ENCODE measurements around the gene UGT1A10. TPM values are rescaled to one million over a fixed set of nuclear protein-coding genes. Genes with fewer than 3 reads are reported as not detected.
"Not testable (repeated sequence)": the region's sequence is repeated elsewhere in the genome, so short reads cannot be mapped to it uniquely, and the experiment has no call there.

The UGT1A10 gene
- total RNA-seq, 1 donor from 2014 or later, result not detected

DNA sequence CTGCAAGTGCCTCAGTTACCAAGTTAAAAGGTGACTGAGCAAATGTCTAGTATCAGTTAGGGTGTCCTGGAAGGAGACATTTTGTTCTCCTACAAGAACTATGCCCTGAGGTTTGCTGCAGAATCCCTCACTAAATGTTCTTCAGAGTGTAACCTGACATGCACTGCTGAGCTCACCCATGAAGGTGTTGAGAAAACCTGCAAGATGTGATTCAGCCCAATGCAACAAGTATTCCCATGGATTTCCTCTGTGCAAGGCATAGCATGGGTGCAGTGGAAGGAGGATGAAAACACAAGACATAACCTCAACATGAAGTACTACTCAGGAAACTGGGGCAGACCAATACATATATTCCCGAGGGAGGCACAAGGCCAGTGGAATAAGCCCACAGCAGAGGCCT, 34.2 kb upstream of the UGT1A10 start:
- TF ChIP-seq, protein P1, sequence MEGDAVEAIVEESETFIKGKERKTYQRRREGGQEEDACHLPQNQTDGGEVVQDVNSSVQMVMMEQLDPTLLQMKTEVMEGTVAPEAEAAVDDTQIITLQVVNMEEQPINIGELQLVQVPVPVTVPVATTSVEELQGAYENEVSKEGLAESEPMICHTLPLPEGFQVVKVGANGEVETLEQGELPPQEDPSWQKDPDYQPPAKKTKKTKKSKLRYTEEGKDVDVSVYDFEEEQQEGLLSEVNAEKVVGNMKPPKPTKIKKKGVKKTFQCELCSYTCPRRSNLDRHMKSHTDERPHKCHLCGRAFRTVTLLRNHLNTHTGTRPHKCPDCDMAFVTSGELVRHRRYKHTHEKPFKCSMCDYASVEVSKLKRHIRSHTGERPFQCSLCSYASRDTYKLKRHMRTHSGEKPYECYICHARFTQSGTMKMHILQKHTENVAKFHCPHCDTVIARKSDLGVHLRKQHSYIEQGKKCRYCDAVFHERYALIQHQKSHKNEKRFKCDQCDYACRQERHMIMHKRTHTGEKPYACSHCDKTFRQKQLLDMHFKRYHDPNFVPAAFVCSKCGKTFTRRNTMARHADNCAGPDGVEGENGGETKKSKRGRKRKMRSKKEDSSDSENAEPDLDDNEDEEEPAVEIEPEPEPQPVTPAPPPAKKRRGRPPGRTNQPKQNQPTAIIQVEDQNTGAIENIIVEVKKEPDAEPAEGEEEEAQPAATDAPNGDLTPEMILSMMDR (conservative IDR thresholded peaks at IDR 0.05), result no peak
- Mint-ChIP-seq H3K9me3 (peaks cover 5% of the 10 kb centered on the region), H3K4me3 (no peak overlapping the region), H3K36me3 (no peaks in the 10 kb centered on the region), H3K27me3 (peaks cover 8% of the 10 kb centered on the region), H3K4me1 (ENCODE audit: unreplicated experiment) (no peaks in the 10 kb centered on the region), H3K27ac (no peak overlapping the region)
- no peak for DNase-seq (ENCODE audit: extremely low spot score, unreplicated experiment)

DNA sequence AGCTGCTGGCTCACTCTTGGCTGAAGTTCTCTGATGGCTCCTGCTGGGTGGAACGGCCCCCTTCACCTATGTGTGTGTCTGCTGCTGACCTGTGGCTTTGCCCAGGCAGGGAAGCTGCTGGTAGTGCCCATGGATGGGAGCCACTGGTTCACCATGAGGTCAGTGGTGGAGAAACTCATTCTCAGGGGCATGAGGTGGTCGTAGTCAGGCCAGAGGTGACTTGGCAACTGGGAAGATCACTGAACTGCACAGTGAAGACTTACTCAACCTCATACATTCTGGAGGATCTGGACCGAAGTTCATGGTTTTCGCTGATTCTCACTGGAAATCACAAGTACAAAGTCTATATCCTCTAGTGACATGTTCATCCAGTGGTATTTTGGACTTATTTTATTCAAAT, 32.7 kb upstream of the UGT1A10 start:
- Mint-ChIP-seq H3K27me3 (peaks cover 8% of the 10 kb centered on the region), H3K4me1 (ENCODE audit: unreplicated experiment) (no peaks in the 10 kb centered on the region), H3K27ac (no peak overlapping the region), H3K4me3 (no peak overlapping the region), H3K9me3 (peaks cover 5% of the 10 kb centered on the region), H3K36me3 (no peaks in the 10 kb centered on the region)
- TF ChIP-seq, protein P1 (conservative IDR thresholded peaks at IDR 0.05), result no peak
- DNase-seq (ENCODE audit: extremely low spot score, unreplicated experiment), result no peak

DNA sequence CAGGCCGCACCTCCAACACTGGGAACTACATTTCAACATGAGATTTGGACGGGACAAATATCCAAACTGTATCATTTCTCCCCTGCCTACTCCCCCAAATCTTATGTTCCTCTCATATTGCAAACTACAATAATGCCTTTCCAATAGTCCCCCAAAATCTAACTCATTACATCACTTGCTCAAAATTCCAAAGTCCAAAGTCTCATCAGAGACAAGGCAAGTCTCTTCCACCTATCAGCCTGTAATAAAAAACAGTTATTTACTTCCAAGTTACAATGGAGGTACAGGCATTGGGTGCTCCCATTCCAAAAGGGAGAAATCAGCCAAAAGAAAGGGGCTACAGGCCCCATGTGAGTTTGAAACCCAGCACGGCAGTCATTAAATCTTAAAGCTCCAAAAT, 31.4 kb upstream of the UGT1A10 start:
- Mint-ChIP-seq H3K4me1 (ENCODE audit: unreplicated experiment) (no peaks in the 10 kb centered on the region), H3K4me3 (no peak overlapping the region), H3K9me3 (peaks cover 5% of the 10 kb centered on the region), H3K27me3 (peaks cover 8% of the 10 kb centered on the region), H3K27ac (no peak overlapping the region), H3K36me3 (no peaks in the 10 kb centered on the region)
- TF ChIP-seq, protein P1 (conservative IDR thresholded peaks at IDR 0.05), result no peak
- no peak for DNase-seq (ENCODE audit: extremely low spot score, unreplicated experiment)

DNA sequence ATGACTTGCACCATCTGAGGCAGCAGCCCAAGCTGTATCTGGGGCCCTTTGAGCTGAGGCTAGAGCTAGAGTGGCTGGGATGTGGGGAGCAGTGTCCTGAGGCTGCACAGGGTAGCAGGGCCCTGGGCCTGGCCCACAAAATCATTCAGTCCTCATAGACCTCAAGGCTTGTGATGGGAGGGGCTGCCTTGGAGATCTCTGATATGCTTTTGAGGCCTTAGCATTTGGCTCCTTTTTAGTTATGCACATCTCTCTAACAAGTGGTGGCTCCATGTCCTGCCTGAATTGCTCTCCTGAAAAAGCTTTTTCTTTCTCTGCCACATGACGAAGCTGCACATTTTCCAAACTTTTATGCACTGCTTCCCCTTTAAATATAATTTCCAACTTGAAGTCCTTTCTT, 30.6 kb upstream of the UGT1A10 start:
- TF ChIP-seq, protein P1 (conservative IDR thresholded peaks at IDR 0.05), result no peak
- no peak for DNase-seq (ENCODE audit: extremely low spot score, unreplicated experiment)
- H3K36me3 Mint-ChIP-seq, result no peaks in the 10 kb centered on the region
- H3K27ac Mint-ChIP-seq, result no peak overlapping the region
- H3K4me1 Mint-ChIP-seq (ENCODE audit: unreplicated experiment), result no peaks in the 10 kb centered on the region
- peaks cover 5% of the 10 kb centered on the region for H3K9me3 Mint-ChIP-seq
- peaks cover 5% of the 10 kb centered on the region for H3K27me3 Mint-ChIP-seq
- no peak overlapping the region for H3K4me3 Mint-ChIP-seq

DNA sequence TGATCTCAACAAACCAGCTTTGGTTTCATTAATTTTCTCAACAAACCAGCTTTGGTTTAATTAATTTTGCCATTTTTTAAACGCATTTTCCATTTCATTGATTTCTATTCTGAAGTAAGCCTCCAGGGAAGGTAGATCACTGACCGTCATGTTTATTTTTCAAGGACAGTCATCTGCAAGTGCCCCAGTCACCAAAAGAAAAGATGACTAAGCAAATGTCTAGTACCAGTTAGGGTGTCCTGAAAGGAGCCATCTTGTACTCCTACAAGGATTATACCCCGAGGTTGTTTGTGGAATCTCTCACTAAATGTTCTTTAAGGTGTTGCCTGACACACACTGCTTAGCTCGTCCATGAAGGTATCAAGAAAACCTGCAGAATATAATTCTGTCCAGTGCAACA, 25.0 kb upstream of the UGT1A10 start:
- no peaks in the 10 kb centered on the region for H3K4me1 Mint-ChIP-seq (ENCODE audit: unreplicated experiment)
- no peak overlapping the region for H3K27ac Mint-ChIP-seq
- peaks cover 21% of the 10 kb centered on the region for H3K27me3 Mint-ChIP-seq
- no peak for DNase-seq (ENCODE audit: extremely low spot score, unreplicated experiment)
- TF ChIP-seq, protein P1 (conservative IDR thresholded peaks at IDR 0.05), result no peak
- H3K9me3 Mint-ChIP-seq, result no peaks in the 10 kb centered on the region
- H3K4me3 Mint-ChIP-seq, result no peak overlapping the region
- H3K36me3 Mint-ChIP-seq, result no peaks in the 10 kb centered on the region

DNA sequence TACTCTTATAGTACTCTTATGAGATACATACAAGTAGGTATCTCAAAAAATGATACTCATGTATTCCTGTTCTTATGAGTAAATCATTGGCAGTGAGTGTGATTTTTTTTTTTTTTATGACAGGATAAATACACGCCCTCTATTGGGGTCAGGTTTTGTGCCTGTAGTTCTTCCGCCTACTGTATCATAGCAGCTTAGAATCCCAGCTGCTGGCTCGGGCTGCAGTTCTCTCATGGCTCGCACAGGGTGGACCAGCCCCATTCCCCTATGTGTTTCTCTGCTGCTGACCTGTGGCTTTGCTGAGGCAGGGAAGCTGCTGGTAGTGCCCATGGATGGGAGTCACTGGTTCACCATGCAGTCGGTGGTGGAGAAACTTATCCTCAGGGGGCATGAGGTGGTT, 18.8 kb upstream of the UGT1A10 start, which contains the start of gene UGT1A8:
TSS of gene UGT1A8 (plus strand) at position 158 of the 400 bp plus-strand sequence. CDS start at position 233, 75 bp downstream.
- H3K4me3 Mint-ChIP-seq; H3K27ac Mint-ChIP-seq; H3K36me3 Mint-ChIP-seq; H3K9me3 Mint-ChIP-seq; H3K4me1 Mint-ChIP-seq (ENCODE audit: unreplicated experiment); DNase-seq (ENCODE audit: extremely low spot score, unreplicated experiment): not testable (repeated sequence)
- H3K27me3 Mint-ChIP-seq, result peaks cover 34% of the 10 kb centered on the region
